Cardiac muscle cell (in vitro differentiated cells and primary cell): ENCODE results near the gene SH2D3C. TPM values are rescaled to one million over a fixed set of nuclear protein-coding genes. Genes with fewer than 3 reads are reported as not detected.

Source experiments
- DNase-seq, 2 donors: peaks; one replicate each; pipeline versions ENCODE4 v3.0.0 to v3.0.0-alpha.2; 2010 to 2017; ENCODE audit warnings: low read depth in 1 of 2, low spot score in 1 of 2
- H3K27ac ChIP-seq: fragments of 200-600 bp; sonication (generic); 2 replicates; pipeline ENCODE4 v1.5.1; 2016
- H3K27me3 ChIP-seq: fragments of 200-600 bp; sonication (generic); 2 replicates; pipeline ENCODE4 v1.6.0; 2016; ENCODE audit warnings: control low read depth
- H3K36me3 ChIP-seq: fragments of 200-600 bp; sonication (generic); 2 replicates; pipeline ENCODE4 v1.5.1; 2016; ENCODE audit warnings: control low read depth
- H3K4me1 ChIP-seq: fragments of 200-600 bp; sonication (generic); 2 replicates; pipeline ENCODE4 v1.8.1; 2017; ENCODE audit warnings: low read depth, mild to moderate bottlenecking, mixed run types
- H3K4me3 ChIP-seq: fragments of 200-600 bp; sonication (generic); 2 replicates; pipeline ENCODE4 v1.5.1; 2016; ENCODE audit warnings: mild to moderate bottlenecking
- H3K9me3 ChIP-seq: fragments of 200-600 bp; sonication (generic); 2 replicates; pipeline ENCODE4 v1.5.1; 2017; ENCODE audit warnings: low read depth, mild to moderate bottlenecking, control low read depth
- CTCF ChIP-seq: IDR thresholded peaks from 2 replicates; pipeline ENCODE4 v1.5.1; 2012; ENCODE audit warnings: low read depth, mild to moderate bottlenecking, low read length
- polyA plus RNA-seq: library from polyadenylated mRNA; unstranded; fragments of >200 nt; fragmentation: Nextera tagmentation; extraction: Ambion mirVana; gene quantifications from 2 replicates; pipeline ENCODE4 v1.2.1, GENCODE V29; 2016
- total RNA-seq: library from RNA; depleted of rRNA; stranded (reverse); fragments of >200 nt; gene quantifications from 2 replicates; pipeline ENCODE4 v1.2.3, GENCODE V29; 2016

SH2D3C gene
- total and polyA plus RNA-seq, 2 experiments from 2014 or later = 3.7 to 9.9 TPM

- no peaks in the 10 kb centered on the region for H3K9me3 ChIP-seq
- H3K4me1 ChIP-seq = peaks cover 4% of the 10 kb centered on the region
- no peak overlapping the region for H3K4me3 ChIP-seq
- no peak for DNase-seq
- no peak for TF ChIP-seq CTCF
- peaks cover 18% of the 10 kb centered on the region for H3K36me3 ChIP-seq
- H3K27me3 ChIP-seq = no peaks in the 10 kb centered on the region
- H3K27ac ChIP-seq = peak overlapping the region; percentile 25
Measured at GRCh38 chr9:127814619-127815511, 36.4 kb upstream of the SH2D3C start.

- H3K4me1 ChIP-seq = peaks cover 12% of the 10 kb centered on the region
- H3K27ac ChIP-seq = no peak overlapping the region
- H3K27me3 ChIP-seq = no peaks in the 10 kb centered on the region
- DNase-seq = no peak
- H3K36me3 ChIP-seq = peaks cover 18% of the 10 kb centered on the region
- no peak for TF ChIP-seq CTCF
- no peak overlapping the region for H3K4me3 ChIP-seq
- H3K9me3 ChIP-seq = no peaks in the 10 kb centered on the region
Measured at GRCh38 chr9:127813686-127814226, 35.3 kb upstream of the SH2D3C start.

GRCh38 chr9:127812936-127813675 lies 34.6 kb upstream of the SH2D3C start:
- H3K4me1 ChIP-seq = peaks cover 19% of the 10 kb centered on the region

DNA sequence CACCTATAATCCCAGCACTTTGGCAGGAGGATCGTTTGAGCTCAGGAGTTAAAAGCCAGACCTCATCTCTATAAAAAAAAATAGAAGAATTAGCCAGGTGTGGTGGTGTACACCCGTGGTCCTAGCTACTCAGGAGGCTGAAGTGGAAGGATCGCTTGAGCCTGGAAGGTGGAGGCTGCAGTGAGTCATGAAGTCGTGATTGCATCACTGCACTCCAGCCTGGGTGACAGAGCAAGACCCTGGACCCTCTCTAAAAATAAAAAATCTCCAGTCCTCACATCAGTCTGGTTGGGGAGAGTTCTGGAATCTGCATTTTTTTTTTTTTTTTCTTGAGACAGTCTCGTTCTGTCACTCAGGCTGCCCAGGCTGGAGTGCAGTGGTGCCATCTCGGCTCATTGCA lies 33.5 kb upstream of the SH2D3C start:
- Histone ChIP-seq H3K4me1 (peaks cover 19% of the 10 kb centered on the region), H3K4me3 (no peak overlapping the region), H3K27me3 (no peaks in the 10 kb centered on the region), H3K36me3 (peaks cover 22% of the 10 kb centered on the region), H3K27ac (no peak overlapping the region), H3K9me3 (no peaks in the 10 kb centered on the region)
- no peak for TF ChIP-seq CTCF
- no peak for DNase-seq

More at GRCh38 chr9:127812936-127813675, 34.6 kb upstream of the SH2D3C start:
- Histone ChIP-seq H3K27me3 (no peaks in the 10 kb centered on the region), H3K27ac (no peak overlapping the region), H3K4me3 (no peak overlapping the region), H3K36me3 (peaks cover 18% of the 10 kb centered on the region), H3K9me3 (no peaks in the 10 kb centered on the region)
- TF ChIP-seq CTCF = no peak
- no peak for DNase-seq

GRCh38 chr9:127810378-127811187 lies 32.1 kb upstream of the SH2D3C start:
- DNase-seq = no peak
- Histone ChIP-seq H3K4me1 (peaks cover 19% of the 10 kb centered on the region), H3K27me3 (no peaks in the 10 kb centered on the region), H3K27ac (peak overlapping the region; percentile 64), H3K9me3 (no peaks in the 10 kb centered on the region), H3K4me3 (no peak overlapping the region), H3K36me3 (peaks cover 27% of the 10 kb centered on the region)
- TF ChIP-seq CTCF = no peak
